HG03469 (cell line): ENCODE data around the gene BTBD17.
"Not testable (repeated sequence)": the region's sequence is repeated elsewhere in the genome, so short reads cannot be mapped to it uniquely, and the experiment has no call there.

Source experiments
- ATAC-seq: cut with Tn5 transposase; IDR thresholded peaks from one replicate; pipeline ENCODE4 v1.9.1; 2021; ENCODE audit warnings: mild to moderate bottlenecking, moderate library complexity, moderate number of reproducible peaks; ENCODE audit not compliant: unreplicated experiment

The BTBD17 gene, protein sequence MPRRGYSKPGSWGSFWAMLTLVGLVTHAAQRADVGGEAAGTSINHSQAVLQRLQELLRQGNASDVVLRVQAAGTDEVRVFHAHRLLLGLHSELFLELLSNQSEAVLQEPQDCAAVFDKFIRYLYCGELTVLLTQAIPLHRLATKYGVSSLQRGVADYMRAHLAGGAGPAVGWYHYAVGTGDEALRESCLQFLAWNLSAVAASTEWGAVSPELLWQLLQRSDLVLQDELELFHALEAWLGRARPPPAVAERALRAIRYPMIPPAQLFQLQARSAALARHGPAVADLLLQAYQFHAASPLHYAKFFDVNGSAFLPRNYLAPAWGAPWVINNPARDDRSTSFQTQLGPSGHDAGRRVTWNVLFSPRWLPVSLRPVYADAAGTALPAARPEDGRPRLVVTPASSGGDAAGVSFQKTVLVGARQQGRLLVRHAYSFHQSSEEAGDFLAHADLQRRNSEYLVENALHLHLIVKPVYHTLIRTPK

DNA sequence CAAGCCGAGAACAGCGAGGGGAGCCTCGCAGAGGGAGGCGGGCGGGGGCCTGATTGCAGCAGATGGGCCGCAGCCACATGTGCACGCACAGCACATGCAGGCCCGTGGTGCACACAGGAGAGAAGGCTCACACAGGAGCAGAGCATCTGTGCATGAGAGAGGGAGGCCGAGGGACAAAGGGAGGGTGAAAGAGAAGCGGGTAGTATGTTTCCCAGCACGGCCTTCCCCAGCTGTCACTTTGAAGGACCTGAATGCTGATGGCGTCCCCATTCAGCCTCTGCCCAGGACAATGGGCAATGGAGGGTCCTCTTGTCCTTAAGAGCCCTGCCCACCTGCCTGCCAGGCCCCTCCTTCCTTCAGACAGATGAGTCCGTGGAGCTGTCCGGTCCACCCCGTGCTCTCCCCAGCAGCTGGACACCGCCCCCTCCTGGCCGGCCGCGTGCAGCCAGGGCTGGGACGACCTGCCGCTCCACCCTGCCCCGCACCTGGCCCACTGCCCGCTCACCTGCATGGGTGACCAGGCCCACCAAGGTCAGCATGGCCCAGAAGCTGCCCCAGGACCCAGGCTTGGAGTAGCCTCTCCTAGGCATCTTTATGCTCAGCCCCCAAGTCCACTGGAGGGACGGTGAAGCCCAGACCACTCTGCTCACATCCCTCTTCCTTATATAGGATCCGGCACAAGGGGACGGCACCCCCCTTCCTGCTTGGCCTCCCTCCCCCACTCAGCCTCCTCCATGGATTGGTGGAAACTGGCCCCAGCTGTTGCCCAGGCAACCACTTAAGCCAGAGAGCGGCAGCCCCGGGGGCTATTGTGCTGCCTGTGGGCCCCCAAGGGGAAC, at the start of gene BTBD17:
TSS of gene BTBD17 (minus strand) at position 639 of the 839 bp plus-strand sequence. CDS start at position 590, 49 bp downstream.
- ATAC-seq, result no peak

DNA sequence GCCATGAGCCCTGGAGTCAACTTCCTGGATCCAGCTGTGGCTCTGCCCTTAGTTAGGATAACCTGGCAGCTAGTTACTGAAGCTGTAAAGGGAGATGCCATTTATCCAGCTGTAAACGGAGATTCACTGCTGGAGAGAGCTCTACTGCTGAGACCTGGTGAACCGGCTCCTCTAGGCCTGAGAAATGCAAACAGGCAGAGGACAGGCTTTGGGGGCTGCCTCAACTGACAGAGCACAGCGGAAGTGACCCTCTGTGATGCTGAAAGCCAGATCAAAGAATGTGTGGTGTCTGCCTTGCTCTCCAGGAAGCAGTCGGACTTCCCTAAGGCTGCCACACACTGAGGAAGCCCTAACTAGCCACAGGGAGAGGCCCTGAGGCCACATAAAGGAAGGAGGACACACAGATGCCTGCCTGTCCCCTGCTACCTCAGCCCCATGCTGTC, 48.4 kb upstream of the BTBD17 start:
- ATAC-seq, result no peak

DNA sequence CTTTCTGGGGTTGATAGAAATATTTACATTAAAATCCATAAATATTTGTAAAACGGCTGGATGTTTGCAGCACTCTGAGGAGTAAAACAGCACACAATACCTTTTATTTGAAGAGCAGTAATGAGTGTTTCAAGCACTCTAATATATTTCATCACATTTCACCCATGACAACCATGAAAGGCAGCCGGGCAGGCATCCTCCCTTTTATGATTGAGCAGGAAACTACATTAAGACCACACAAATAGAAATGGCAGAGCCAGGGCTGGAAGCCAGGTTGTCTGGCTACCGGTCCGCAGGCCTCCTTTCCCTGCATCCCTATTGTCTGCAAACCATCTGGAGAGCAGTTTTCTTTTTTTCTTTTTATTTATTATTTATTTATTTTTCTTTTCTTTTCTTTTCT, 47.1 kb upstream of the BTBD17 start:
- no peak for ATAC-seq

DNA sequence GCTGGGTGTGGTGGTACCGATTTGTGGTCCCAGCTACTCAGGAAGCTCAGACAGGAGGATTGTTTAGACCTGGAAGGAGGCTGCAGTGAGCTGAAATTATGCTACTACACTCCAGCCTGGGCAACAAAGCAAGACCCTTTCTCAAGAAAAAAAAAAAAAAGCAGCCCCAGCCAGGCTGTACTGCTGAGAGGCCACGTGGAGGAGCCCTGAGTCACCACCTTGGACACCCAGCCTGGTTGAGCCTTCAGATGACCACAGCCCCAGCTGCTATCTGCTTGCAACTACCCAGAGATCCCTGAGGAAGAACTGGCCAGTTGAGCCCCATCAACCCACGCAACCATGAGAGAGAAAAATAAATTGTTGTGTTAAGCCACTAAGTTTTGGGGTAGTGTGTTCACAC, 46.6 kb upstream of the BTBD17 start:
- ATAC-seq, result no peak

DNA sequence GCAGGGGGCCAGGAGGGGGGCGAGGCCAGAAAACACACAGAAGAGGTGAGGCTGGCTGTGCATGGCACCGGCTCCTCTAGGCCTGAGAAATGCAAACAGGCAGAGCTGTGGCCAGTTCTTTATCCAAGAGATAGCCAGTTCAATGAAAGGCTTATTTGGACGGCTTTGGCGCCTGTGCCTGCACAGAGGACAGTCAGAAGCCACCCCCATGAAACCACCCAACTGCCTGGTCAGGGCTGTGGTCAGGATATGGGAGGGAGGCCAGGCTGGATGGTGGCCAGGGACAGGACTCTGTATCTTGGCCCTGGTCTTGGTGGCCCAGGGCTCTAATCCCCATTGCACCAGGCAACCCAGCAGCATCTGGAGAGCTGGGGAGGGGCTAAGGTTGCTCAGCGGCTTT, 45.7 kb upstream of the BTBD17 start:
- no peak for ATAC-seq

DNA sequence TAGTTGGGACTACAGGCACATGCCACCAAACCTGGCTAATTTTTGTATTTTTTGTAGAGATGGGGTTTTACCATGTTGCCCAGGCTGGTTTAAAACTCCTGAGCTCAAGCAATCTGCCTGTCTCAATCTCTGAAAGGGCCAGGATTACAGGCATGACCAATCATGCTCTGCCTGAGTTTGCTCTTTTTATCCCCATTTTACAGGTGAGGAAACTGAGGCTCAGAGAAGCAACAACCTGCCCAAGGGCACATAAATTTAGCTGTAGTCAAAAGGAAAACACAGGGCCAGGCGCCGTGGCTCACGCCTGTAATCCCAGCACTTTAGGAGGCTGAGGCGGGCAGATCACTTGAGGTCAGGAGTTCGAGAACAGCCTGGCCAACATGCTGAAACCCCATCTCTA, 43.6 kb upstream of the BTBD17 start:
- ATAC-seq, result not testable (repeated sequence)

DNA sequence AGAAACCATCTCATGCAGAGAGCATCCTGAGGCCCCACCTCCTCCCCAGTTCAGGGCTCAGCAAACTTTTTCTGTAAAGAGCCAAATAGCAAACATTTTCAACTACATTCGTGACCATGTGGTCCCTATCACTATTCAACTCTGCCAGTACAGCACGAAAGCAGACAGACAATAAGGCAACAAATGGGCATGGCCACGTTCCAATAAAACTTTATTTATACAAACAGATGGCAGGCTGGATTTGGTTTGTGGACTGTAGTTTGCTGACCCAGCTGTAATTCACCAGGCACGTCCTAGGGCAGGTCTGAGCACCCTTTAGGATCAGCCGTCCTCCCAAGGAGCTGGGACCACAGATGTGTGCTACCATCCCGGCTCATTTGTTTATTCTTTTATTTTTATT, 43.1 kb upstream of the BTBD17 start:
- no peak for ATAC-seq

DNA sequence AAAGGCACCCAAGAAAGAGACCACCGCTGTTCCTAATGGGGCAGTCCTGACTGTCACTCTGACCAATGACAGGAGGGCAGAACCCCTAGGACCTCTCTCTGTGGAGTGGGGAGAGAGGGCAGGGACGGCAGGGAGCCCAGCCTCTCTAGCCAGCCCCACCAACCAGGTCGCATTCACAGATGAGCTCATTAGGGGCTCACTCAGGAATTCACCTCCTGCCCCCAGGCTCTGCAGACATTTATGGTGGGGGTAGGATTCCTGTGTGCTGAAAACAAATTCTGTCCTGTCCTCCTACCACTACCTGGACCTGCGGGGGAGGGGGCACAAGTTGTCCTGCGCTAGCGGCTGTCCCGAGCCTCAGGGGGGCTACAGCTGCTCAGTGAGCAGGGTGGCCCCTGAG, 42.5 kb upstream of the BTBD17 start:
- no peak for ATAC-seq

DNA sequence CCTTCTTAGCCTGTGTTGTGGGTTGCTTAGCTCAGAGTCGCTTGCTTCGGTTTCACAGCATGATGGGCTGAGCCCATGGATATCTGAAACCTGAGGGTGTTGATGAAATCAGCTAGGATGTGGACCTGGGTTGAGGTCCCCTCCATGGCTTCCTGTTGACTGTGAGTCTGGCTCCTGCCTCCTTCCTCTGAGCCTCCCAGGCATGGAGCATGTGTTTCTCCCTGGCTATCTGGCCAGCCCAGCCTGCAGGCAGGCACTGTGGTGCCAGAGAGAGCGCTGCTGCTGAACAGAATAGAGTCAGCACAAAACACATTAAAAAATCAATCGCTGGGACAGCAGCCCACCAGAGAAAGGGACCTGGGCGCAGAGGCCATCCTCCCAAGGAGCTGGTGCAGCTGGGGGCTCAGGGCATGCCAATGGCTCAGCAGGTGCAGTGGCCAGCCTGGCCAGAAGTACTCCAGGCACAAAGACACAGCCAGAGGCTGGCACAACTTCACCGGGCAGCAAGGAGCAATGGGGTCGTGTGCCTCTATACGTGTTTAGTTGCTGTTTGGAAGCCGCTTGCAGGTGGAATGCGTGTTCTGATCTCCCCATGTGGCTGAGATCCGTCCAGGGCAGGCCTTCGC, 42.0 kb upstream of the BTBD17 start:
- no peak for ATAC-seq

DNA sequence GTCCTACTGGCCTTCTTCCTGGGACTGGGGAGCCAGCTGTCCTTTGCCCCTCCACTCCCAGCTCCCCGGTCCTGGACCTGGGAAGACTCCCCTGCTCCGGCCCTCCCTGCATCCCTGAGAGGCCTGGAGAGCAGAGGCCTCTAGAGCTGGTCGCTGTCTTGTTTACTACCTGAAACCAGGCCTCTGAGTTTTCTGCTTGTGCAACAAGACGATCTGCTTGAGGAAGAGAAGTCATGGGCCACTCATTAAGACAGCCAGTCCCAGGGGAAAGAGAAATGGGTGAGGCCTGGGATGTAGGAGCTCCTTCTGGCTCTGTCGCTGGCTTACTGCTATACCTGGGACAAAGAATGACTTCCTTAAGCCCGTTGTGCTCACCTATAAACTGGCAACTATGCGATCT, 40.4 kb upstream of the BTBD17 start:
- no peak for ATAC-seq

DNA sequence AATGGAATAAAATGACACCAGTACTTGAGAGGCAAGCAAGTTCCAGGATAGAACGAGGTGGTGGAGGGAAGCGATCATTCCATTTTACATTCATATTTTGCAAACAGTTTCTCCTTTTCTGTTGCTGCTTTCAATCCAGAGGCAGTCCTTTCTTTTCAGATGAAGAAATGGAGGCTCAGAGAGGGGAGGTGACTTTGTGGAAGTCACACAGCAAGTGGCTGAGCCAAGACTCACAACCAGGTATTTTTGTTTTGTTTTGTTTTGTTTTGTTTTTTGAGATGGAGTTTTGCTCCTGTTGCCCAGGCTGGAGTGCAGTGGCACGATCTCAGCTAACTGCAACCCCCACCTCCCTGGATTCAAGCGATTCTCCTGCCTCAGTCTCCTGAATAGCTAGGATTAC, 34.9 kb upstream of the BTBD17 start:
- ATAC-seq, result no peak

DNA sequence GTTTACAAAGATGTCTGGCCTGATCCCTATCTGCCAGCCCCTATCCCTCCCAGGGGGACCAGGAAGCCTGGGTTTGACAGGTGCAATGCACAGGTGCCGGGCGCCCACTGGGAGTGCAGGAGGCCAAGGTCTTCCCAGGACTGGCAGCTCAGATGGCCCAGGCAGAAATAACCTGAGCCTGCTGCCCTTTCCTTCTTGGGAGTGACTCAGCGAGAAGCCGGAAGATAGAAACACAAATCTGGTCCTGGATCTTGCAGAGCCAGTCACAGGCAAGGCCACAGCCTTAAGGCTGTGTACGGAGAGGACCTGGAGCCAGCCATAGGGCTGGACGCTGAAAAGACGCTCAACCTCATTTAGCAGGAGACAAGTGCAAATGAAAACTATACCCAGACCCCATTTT, 33.3 kb upstream of the BTBD17 start:
- ATAC-seq, result no peak

DNA sequence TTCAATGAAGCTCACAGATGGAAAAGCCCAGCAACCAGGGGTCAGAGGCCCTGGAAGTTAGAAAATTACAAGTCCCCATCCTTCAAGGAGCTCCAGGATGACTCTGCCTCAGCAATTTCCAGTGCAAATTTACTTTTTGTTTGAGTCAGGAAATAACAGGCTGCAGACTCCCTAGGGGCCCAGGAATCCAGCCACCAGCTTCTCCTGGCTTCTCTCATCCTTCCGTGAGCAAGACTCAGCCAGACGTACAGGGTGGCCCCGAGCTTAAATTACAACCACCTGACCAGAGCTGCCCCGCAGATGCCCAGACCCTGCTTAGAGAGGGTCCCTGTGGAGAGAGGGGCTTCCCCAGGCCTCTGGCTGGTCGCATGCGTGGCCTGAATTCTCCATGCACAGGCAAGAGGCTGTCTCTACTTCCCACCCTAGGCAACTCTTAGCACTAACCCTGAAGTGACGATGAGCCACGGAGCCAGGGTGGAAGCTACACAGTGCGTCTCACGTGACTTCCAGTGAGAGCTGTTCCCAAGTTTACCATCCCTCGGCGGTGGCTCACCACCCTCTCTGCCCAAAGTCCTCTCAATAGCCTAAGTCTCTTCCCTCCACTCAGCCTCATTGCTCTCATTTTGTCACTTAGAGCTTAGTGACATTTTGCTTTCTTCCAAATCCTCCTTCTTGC, 32.7 kb upstream of the BTBD17 start:
- no peak for ATAC-seq

DNA sequence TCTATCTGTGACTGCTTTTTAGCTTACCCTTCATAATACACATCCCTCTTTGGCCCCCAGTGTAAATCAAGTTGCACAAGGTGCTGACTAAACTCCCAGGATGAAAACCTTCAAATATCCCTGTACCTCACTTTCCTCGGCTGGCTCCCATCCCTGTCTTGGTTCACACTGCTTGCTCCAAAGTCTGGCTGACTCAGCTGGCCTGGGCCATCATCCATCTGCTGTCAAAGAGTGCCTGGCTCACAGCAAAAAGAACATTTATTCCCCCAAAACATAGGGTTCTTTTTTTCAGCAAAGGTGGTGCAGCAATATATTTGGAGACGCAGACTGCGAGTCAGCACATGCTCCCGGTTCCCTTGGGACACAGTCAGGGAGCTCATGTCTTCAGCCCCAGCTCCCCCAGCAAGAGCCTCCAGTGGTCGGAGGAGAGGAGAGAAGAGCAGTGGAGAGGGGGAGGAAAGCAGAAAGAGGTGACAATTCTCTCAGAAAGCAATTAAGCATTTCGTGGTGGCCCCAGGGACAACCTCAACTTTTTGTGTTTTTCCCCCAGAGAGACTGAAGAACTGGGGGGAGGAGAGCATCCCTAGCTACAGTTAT, 31.8 kb upstream of the BTBD17 start:
- ATAC-seq, result no peak

DNA sequence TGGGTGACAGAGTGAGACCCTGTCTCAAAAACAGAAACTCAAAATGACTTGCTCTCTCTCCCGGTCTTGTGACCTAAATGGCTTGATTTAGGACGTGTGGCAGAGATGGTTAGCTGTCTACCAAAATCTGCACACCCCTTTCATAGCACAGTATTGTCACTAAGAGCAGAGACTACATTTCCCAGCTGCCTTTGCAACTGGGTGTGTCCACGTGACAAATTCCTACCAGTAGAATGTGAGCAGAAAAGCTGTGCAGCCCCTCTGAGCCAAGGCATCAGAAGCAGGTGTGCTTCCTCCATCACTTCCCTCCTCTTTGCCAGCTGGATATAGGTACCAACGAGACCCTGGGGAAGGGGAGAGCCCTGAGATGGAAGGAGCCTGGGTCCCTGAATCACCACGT, 31.2 kb upstream of the BTBD17 start:
- no peak for ATAC-seq

DNA sequence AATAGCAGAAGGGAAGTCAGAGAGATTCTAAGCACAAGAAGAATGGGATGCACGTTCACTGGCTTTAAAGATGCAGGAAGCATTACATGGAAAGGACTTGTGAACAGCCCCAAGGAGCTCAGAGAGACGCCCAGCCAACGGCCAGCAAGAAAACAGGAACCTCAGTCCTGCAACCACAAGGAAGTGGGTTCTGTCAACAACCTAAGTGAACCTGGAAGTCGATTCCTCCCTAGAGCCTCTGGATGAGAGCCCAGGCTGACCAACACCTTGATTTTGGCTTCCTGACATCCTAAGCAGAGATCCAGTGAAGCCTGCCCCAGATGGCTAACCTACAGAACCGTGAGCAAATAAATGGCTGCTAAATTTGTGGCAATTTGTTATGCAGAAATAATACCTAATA, 30.1 kb upstream of the BTBD17 start:
- ATAC-seq, result no peak

DNA sequence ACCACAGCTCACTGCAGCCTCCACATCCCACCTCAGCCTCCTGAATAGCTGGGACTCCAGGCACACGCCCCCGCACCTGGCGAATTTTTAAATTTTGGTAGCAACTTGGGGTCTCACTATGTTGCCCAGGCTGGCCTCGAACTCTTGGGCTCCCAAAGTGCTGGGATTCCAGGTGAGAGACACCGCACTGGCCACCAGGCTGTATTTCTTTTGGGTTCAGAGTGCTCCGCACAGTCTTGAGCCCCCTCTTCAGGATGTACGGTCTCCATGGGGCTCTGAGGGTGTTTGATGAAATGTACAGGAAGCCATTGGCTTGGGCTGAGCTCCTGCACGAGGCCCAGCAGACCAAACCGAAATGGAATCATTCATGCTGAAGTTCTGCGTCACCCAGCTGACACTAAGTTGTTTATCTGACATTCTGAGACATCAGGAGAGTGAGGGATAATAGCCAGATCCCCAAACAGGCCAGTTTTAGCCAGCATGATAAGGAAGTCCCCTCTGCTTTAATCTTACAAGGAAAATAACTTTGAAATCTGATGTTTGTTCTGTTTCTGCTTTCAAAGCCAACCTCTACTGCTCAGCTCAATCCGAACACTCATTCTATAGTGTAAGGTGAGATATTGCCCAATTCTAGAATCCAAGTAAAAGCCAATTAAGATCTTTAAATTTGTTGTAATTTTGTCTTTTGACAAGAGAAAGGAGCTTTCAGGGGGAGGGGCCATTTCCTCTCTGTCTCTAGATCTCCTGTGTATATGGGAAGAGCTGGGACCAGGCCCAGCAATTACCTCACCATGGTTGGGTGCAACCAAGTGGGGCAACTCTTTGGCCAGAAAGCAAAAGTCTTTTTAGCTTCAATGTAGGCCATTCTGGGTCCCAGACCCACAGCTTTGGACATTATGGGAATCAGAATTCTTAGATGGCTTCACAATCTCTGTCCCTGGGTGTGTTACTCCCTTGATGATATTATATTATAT, 29.3 kb upstream of the BTBD17 start:
- ATAC-seq, result no peak

DNA sequence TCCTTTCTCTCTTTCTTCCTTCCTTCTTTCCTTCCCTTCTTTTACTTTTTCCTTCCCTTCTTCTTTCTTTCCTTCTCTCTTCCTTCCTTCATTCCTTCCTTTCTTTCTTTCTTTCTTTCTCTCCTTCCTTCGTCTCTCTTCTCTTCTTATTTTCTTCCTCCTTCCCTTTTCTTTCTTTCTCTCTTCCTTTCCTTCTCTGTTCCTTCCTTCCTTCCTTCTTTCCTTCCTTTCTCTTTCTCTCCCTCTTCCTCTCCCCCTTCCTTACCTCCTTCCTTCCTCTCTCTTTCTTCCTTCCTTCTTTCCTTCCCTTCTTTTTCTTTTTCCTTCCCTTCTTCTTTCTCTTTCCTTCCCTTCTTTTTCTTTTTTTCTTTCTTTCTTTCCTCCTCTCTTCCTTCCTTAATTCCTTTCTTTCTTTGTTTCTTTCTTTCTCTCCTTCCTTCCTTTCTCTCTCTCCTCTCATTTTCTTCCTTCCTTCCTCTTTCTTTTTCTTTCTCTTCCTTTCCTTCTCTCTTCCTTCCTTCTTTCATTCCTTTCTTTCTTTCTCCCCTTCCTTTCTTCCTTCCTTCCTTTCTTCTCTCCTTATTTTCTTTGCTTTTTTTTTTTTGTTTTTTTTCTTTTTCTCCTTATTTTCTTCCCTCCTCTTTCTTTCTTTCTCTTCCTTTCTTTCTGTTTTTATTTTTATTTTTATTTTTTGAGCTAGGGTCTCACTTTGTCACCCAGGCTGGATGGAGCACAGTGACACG, 28.4 kb upstream of the BTBD17 start:
- no peak for ATAC-seq
